IMR-90 (cell line): ENCODE measurements around the gene ACAD11. TPM values are rescaled to one million over a fixed set of nuclear protein-coding genes. Genes with fewer than 3 reads are reported as not detected.

Experiments used
- ATAC-seq: fragments of 200-7000 bp; cut with Tn5 transposase; 2 replicates; pipeline ENCODE4 v1.9.1; 2020; ENCODE audit warnings: low read depth, mild to moderate bottlenecking, moderate library complexity
- BruUV-seq: library from RNA; stranded (reverse); fragments of 400-500 nt; replicated peaks from 2 replicates; lab custom pipeline; 2021; lab: Mats Ljungman, UMichigan
- CTCF ChIA-PET: fragments of 300-600 bp; formaldehyde crosslinking; extraction: SDS; loops from one replicate; lab custom pipeline; 2021; ENCODE audit warnings: antibody characterized with exemption; lab: Yijun Ruan, JAX
- POLR2A ChIA-PET: fragments of 300-600 bp; sonication (Branson Sonifier 250); formaldehyde crosslinking; loops from one replicate; lab custom pipeline; 2022; ENCODE audit warnings: antibody characterized with exemption; ENCODE audit not compliant: unreplicated experiment; lab: Charles Lee
- DNase-seq: peaks from one replicate; pipeline ENCODE4 v3.0.0; 2013
- H2AFZ ChIP-seq: replicated peaks from 2 replicates; pipeline ENCODE3; 2013; ENCODE audit warnings: low read length, mild to moderate bottlenecking; ENCODE audit not compliant: poor library complexity
- H2AK5ac ChIP-seq: 2 replicates; pipeline ENCODE4 v1.6.1; 2013; ENCODE audit warnings: low read depth, low read length, inconsistent platforms
- H2AK9ac ChIP-seq: replicated peaks from 2 replicates; pipeline ENCODE3; 2013; ENCODE audit warnings: mild to moderate bottlenecking, low read depth, low read length, moderate library complexity; ENCODE audit not compliant: poor library complexity
- H2BK120ac ChIP-seq: 2 replicates; pipeline ENCODE4 v1.6.1; 2013; ENCODE audit warnings: low read depth, low read length, inconsistent platforms
- H2BK15ac ChIP-seq: 3 replicates; pipeline ENCODE4 v1.6.1; 2013; ENCODE audit warnings: low read depth, low read length, inconsistent platforms
- H2BK20ac ChIP-seq: 2 replicates; pipeline ENCODE4 v1.6.1; 2013; ENCODE audit warnings: low read depth, mild to moderate bottlenecking, inconsistent platforms, low read length, moderate library complexity
- H2BK5ac ChIP-seq: 2 replicates; pipeline ENCODE4 v1.6.1; 2013; ENCODE audit warnings: mild to moderate bottlenecking, low read depth, low read length, inconsistent platforms; ENCODE audit not compliant: poor library complexity, severe bottlenecking
- H3K14ac ChIP-seq: replicated peaks from 2 replicates; pipeline ENCODE4 v1.6.1; 2013; ENCODE audit warnings: low read depth, low read length, inconsistent platforms
- H3K18ac ChIP-seq: 2 replicates; pipeline ENCODE4 v1.6.1; 2013; ENCODE audit warnings: low read depth, low read length, control low read depth
- H3K23ac ChIP-seq: 2 replicates; pipeline ENCODE4 v1.6.1; 2013; ENCODE audit warnings: low read depth, low read length, inconsistent platforms
- H3K27ac ChIP-seq: 2 replicates; pipeline ENCODE4 v1.5.1; 2013; ENCODE audit warnings: mild to moderate bottlenecking, control low read depth, low read length; ENCODE audit not compliant: insufficient read depth
- H3K27me3 ChIP-seq: 2 replicates; pipeline ENCODE4 v1.6.1; 2013; ENCODE audit warnings: low read length; ENCODE audit not compliant: control insufficient read depth, insufficient read depth
- H3K36me3 ChIP-seq: 2 replicates; pipeline ENCODE4 v1.6.1; 2013; ENCODE audit warnings: low read length, mixed read lengths; ENCODE audit not compliant: control insufficient read depth, insufficient read depth
- H3K4ac ChIP-seq: 2 replicates; pipeline ENCODE4 v1.6.1; 2013; ENCODE audit warnings: low read depth, low read length, inconsistent platforms
- H3K4me1 ChIP-seq: 2 replicates; pipeline ENCODE4 v1.6.1; 2013; ENCODE audit warnings: low read length, mixed read lengths; ENCODE audit not compliant: control insufficient read depth, insufficient read depth
- H3K4me2 ChIP-seq: 2 replicates; pipeline ENCODE4 v1.6.1; 2013; ENCODE audit warnings: low read depth, mild to moderate bottlenecking, control low read depth, low read length, moderate library complexity
- H3K4me3 ChIP-seq: 2 replicates; pipeline ENCODE4 v1.5.1; 2013; ENCODE audit warnings: low read depth, mild to moderate bottlenecking, control low read depth, low read length, moderate library complexity; ENCODE audit not compliant: insufficient read depth
- H3K56ac ChIP-seq: 2 replicates; pipeline ENCODE4 v1.6.1; 2013; ENCODE audit warnings: low read length, inconsistent platforms; ENCODE audit not compliant: insufficient read depth; ENCODE audit errors: extremely low read depth
- H3K79me1 ChIP-seq, 2 experiments: 2 replicates each; pipeline ENCODE4 v1.6.1; 2013; ENCODE audit warnings: low read length in 2 of 2, inconsistent platforms in 1 of 2, low read depth in 1 of 2
- H3K9ac ChIP-seq: 2 replicates; pipeline ENCODE4 v1.6.1; 2013; ENCODE audit warnings: low read depth, low read length, control low read depth
- H3K9me1 ChIP-seq: 2 replicates; pipeline ENCODE4 v1.6.1; 2013; ENCODE audit warnings: low read length, inconsistent platforms; ENCODE audit not compliant: insufficient read depth
- H3K9me3 ChIP-seq: 2 replicates; pipeline ENCODE4 v1.6.1; 2013; ENCODE audit warnings: low read length; ENCODE audit not compliant: control insufficient read depth, insufficient read depth
- H4K20me1 ChIP-seq: 2 replicates; pipeline ENCODE4 v1.6.1; 2013; ENCODE audit warnings: low read length, inconsistent platforms; ENCODE audit not compliant: insufficient read depth
- H4K5ac ChIP-seq: 2 replicates; pipeline ENCODE4 v1.6.1; 2013; ENCODE audit warnings: mild to moderate bottlenecking, low read depth, low read length, control low read depth
- H4K8ac ChIP-seq, 2 experiments: 2 replicates each; pipeline ENCODE4 v1.6.1; 2013; ENCODE audit warnings: low read depth in 2 of 2, low read length in 2 of 2, control low read depth in 1 of 2, inconsistent platforms in 1 of 2
- H4K91ac ChIP-seq: 2 replicates; pipeline ENCODE4 v1.6.1; 2013; ENCODE audit warnings: low read depth, low read length, inconsistent platforms; ENCODE audit not compliant: insufficient read depth
- CEBPB ChIP-seq: IDR thresholded peaks from 2 replicates; pipeline ENCODE4 v1.6.1; 2012; ENCODE audit warnings: low read depth, low read length, improper control_type of control experiment
- USF2 ChIP-seq: fragments of 150-350 bp; IDR thresholded peaks from 2 replicates; pipeline ENCODE4 v1.6.1; 2017; ENCODE audit warnings: mild to moderate bottlenecking, antibody characterized with exemption, low read length, low read depth
- WGBS, 2 experiments: methylation state at CpG; one replicate each; pipeline versions ENCODE4 v1.1.5 to v1.1.7; 2013; ENCODE audit warnings: missing lambda C conversion rate in 2 of 2; ENCODE audit not compliant: insufficient read length in 1 of 2; ENCODE audit errors: extremely low coverage in 2 of 2; 5-methylcytosine and 5-hydroxymethylcytosine counted together
- dilution Hi-C: fragments of 300-500 bp; cut with HindIII; formaldehyde crosslinking; loops from one replicate; pipeline ENCODE4 v1.14.3; 2018; ENCODE audit warnings: low sequenced_read_pairs; ENCODE audit not compliant: unreplicated experiment
- in situ Hi-C: fragments of 300-500 bp; cut with MboI; formaldehyde crosslinking; loops from 3 replicates; pipeline ENCODE4 v1.14.3; 2019; ENCODE audit warnings: low sequenced_read_pairs, inconsistent platforms, mixed read lengths
- intact Hi-C: fragments of 100-400 bp; cut with micrococcal nuclease; formaldehyde crosslinking; loops from 2 replicates; pipeline ENCODE4 v1.10.0; 2022
- polyA plus RNA-seq, 3 experiments: library from polyadenylated mRNA; depleted of rRNA; stranded (reverse); fragments of >200 nt; gene quantifications; 2 replicates each; pipeline ENCODE4 v1.2.3, GENCODE V29; 2012; ENCODE audit warnings: low replicate concordance in 1 of 3
- total RNA-seq: library from RNA; depleted of rRNA; stranded (reverse); fragments of >200 nt; gene quantifications from 2 replicates; pipeline ENCODE4 v1.2.3, GENCODE V29; 2012
- TF ChIP-seq, protein P1 (sequence below): fragments of 150-350 bp; IDR thresholded peaks from 2 replicates; pipeline ENCODE4 v1.6.1; 2016; ENCODE audit warnings: low read depth, mild to moderate bottlenecking, low read length, moderate library complexity, borderline replicate concordance

ACAD11 gene
- total and polyA plus RNA-seq, 2 of the 4 experiments (the other 2 are of a cell fraction), result 16.0 to 18.8 TPM

- Histone ChIP-seq H3K56ac (no peak overlapping the region), H2BK120ac (no peak overlapping the region; the same call in 1 of the 2 replicates), H4K20me1 (no peaks in the 10 kb centered on the region), H4K91ac (no peak overlapping the region), H3K9ac (no peak overlapping the region), H2AK9ac (no peak overlapping the region), H2BK5ac (peak overlapping the region; percentile 45), H3K18ac (no peak overlapping the region), H4K5ac (no peak overlapping the region), H3K23ac (no peak overlapping the region), H3K79me1 (0 out of 4 replicates have a peak, but pooled peaks cover 0 to 10% of the 10 kb centered on the region in 2 experiments), H4K8ac (no peak overlapping the region), H2AK5ac (no peak overlapping the region), H2BK15ac (peak overlapping the region; percentile 85; the same call in 2 of the 3 replicates), H2AFZ (no peak overlapping the region), H3K9me3 (no peaks in the 10 kb centered on the region), H3K14ac (no peak overlapping the region), H3K36me3 (peaks cover 8% of the 10 kb centered on the region), H3K4me1 (peaks cover 3% of the 10 kb centered on the region; the same call in 1 of the 2 replicates), H3K9me1 (peaks cover 3% of the 10 kb centered on the region; the same call in 1 of the 2 replicates), H3K4me3 (no peak overlapping the region), H3K27ac (no peak overlapping the region), H3K27me3 (no peaks in the 10 kb centered on the region), H2BK20ac (no peak overlapping the region), H3K4me2 (no peak overlapping the region), H3K4ac (no peak overlapping the region)
- peak; percentile 50 for TF ChIP-seq CEBPB
- no peak for TF ChIP-seq USF2
- TF ChIP-seq, protein P1, sequence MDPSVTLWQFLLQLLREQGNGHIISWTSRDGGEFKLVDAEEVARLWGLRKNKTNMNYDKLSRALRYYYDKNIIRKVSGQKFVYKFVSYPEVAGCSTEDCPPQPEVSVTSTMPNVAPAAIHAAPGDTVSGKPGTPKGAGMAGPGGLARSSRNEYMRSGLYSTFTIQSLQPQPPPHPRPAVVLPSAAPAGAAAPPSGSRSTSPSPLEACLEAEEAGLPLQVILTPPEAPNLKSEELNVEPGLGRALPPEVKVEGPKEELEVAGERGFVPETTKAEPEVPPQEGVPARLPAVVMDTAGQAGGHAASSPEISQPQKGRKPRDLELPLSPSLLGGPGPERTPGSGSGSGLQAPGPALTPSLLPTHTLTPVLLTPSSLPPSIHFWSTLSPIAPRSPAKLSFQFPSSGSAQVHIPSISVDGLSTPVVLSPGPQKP, result no peak
- ChIA-PET CTCF (no interaction called here), POLR2A (no interaction called here)
- BruUV-seq, result no TSS peak
- intact Hi-C loops, result no loop called here
- 80% methylated on average over 1 of the region's 2 CpGs; no CpG with 5 or more reads in 1 of the 2 experiments for WGBS, 2 experiments
- in situ Hi-C loops, result loop anchor here (25.0 kb wide), 1 partner anchor 366 kb away; no protein-coding TSS in a partner anchor
- DNase-seq, result no peak
- no peak for ATAC-seq
- dilution Hi-C loops, result loop anchor here (25.0 kb wide), 1 partner anchor 91 kb away; no protein-coding TSS in a partner anchor
Measured at GRCh38 chr3:132628157-132628556, 31.5 kb downstream of the ACAD11 start.
